Memory B cell (primary cell): Measurements from ENCODE around the gene GCAT.

Source experiments
- ATAC-seq: fragments of 150-1000 bp; cut with Tn5 transposase; 2 replicates; pipeline ENCODE4 v1.10.0; 2021; ENCODE audit warnings: low read depth, mild to moderate bottlenecking, moderate library complexity
- DNase-seq, 2 donors: peaks; one replicate each; pipeline ENCODE4 v3.0.0; 2022; ENCODE audit warnings: low spot score in 2 of 2
- H3K27ac Mint-ChIP-seq: one replicate; pipeline ENCODE4 v1.8.0; 2022; ENCODE audit warnings: mild to moderate bottlenecking, moderate library complexity, mixed read lengths
- H3K27me3 Mint-ChIP-seq: one replicate; pipeline ENCODE4 v1.8.0; 2022; ENCODE audit warnings: mixed read lengths
- H3K36me3 Mint-ChIP-seq: one replicate; pipeline ENCODE4 v1.8.0; 2022; ENCODE audit warnings: mild to moderate bottlenecking, mixed read lengths
- H3K4me1 Mint-ChIP-seq: one replicate; pipeline ENCODE4 v1.8.0; 2022; ENCODE audit warnings: mixed read lengths
- H3K4me3 Mint-ChIP-seq: one replicate; pipeline ENCODE4 v1.8.0; 2022; ENCODE audit warnings: mild to moderate bottlenecking, moderate library complexity, mixed read lengths
- H3K9me3 Mint-ChIP-seq: one replicate; pipeline ENCODE4 v1.8.0; 2022; ENCODE audit warnings: mixed read lengths

The GCAT gene

DNA sequence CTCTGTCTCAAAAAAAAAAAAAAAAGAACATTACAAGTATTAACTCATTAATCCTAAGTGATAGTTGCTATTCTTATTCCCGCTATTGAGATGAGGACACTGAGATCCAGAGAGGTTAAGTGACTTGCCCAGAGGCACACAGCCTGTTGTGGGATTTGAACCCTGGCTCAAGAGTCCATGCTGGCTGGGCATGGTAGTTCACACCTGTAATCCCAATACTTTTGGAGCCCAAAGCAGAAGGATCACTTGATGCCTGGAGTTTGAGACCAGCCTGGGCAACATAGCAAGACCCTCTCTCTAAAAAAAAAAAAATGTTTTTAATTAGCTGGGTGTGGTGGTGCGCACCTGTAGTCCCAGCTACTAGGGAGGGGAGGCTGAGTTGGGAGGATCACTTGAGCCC, 4.1 kb downstream of the GCAT start:
- no peak for DNase-seq
- H3K36me3 Mint-ChIP-seq: no peaks in the 10 kb centered on the region
- H3K9me3 Mint-ChIP-seq: no peaks in the 10 kb centered on the region
- no peak overlapping the region for H3K27ac Mint-ChIP-seq
- no peak for ATAC-seq
- no peak overlapping the region for H3K4me3 Mint-ChIP-seq
- H3K4me1 Mint-ChIP-seq: peaks cover 10% of the 10 kb centered on the region
- H3K27me3 Mint-ChIP-seq: peaks cover 18% of the 10 kb centered on the region

DNA sequence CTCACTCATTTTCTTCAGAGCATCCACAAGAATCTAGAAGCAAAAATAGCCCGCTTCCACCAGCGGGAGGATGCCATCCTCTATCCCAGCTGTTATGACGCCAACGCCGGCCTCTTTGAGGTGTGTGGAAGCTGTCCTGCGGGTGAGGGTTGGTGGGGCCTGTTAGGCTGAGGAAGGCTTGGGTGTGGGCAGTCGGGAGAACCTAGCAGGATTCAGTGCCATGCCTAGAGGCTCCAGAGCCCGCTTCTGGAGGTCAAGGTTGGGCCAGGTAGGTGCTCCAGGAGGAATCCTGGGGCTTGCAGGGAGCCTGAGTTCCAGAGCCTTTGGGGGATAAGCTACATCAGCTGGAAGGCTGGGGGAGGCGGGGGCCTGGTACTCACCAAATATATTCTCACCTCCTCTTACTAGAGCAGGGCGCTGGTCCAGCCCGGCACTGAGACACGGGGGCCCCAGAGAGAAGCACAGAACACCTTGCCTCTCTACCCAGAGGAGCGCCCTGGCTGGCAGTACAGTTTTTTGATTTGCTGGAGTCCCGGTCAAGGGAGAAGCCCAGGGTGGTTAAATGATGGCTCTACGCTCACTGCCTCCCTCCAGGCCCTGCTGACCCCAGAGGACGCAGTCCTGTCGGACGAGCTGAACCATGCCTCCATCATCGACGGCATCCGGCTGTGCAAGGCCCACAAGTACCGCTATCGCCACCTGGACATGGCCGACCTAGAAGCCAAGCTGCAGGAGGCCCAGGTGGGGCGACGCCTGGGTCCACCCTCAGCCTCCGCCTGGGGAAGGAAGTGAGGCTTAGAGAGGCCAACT, 5.3 kb downstream of the GCAT start:
- H3K27me3 Mint-ChIP-seq: peaks cover 18% of the 10 kb centered on the region
- ATAC-seq (no peak), DNase-seq (no peak)
- H3K9me3 Mint-ChIP-seq: no peaks in the 10 kb centered on the region
- H3K36me3 Mint-ChIP-seq: no peaks in the 10 kb centered on the region
- H3K27ac Mint-ChIP-seq: no peak overlapping the region
- no peak overlapping the region for H3K4me3 Mint-ChIP-seq
- peaks cover 13% of the 10 kb centered on the region for H3K4me1 Mint-ChIP-seq

DNA sequence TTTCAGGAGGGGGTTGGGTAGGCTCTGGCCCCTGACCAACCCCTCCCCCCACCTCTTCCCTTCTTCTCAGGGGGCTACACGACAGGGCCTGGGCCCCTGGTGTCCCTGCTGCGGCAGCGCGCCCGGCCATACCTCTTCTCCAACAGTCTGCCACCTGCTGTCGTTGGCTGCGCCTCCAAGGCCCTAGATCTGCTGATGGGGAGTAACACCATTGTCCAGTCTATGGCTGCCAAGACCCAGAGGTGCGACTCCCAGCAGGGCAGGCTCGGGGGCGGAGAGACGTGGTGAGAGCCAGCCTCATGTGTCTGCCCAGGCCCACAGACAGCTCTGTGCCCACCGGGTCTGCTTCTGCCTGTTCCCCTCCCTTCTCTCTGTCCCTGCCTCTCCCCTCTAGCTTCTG, 7.9 kb downstream of the GCAT start:
- no peak for ATAC-seq
- Mint-ChIP-seq H3K9me3 (no peaks in the 10 kb centered on the region), H3K4me3 (no peak overlapping the region), H3K4me1 (peaks cover 13% of the 10 kb centered on the region), H3K27ac (no peak overlapping the region), H3K36me3 (no peaks in the 10 kb centered on the region), H3K27me3 (peaks cover 12% of the 10 kb centered on the region)
- DNase-seq: no peak

DNA sequence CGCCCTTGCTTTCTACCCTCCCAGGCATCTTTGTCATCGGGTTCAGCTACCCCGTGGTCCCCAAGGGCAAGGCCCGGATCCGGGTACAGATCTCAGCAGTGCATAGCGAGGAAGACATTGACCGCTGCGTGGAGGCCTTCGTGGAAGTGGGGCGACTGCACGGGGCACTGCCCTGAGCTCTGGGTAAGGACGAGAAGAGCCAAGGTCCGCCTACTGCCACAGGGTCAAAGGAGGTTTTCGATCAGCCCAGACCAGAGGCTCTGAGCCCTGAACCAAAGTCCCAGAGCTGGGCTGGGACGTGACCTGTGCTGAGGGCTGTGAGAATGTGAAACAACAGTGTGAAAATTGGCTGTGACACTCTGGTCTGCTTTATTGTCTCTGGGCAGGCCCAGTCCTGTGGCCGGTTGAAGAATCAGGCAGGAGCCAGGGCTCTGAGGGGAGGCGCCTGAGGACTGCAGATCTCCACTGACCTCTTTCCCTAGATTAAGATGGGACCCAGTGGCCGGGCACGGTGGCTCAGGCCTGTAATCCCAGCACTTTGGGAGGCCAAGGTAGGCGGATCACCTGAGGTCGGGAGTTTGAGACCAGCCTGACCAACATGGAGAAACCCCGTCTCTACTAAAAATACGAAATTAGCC, 8.9 kb downstream of the GCAT start:
- Mint-ChIP-seq H3K9me3 (no peaks in the 10 kb centered on the region), H3K36me3 (no peaks in the 10 kb centered on the region), H3K27me3 (peaks cover 12% of the 10 kb centered on the region), H3K4me1 (peaks cover 13% of the 10 kb centered on the region), H3K27ac (no peak overlapping the region), H3K4me3 (no peak overlapping the region)
- DNase-seq: no peak
- no peak for ATAC-seq

DNA sequence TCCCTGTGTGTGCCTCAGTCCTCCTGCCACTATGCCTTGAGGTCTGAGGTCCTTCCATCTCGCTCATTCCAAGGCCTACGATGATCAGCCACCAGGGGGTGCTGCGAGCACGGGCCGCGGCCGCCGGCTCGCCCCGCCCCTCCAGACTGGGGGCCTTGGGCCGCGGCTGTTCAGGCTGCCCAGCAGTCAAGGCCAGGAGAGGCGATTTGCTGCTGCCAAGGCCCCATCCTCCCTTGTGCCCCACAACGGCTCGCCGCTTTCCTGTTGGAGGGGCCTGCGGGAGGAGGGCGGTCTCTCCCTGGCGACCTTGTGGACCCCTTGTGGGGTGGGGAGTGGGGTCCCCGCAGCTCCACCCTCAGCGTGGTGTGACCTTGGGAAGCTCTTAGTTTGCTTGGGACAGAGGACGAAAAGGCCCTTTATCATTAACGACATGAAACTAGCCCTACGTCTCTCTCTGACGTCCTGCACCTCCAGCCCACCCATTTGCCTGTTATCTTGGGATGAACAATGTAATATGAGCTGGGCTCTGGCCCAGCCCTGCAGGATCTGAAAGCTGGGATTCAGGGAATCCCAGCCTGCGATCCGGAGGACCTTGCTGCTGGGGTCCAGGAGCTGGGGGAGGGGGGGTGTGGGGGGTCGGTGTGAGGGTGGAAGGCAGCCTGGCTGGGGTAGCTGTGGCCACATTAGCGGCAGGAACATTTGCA, 10.1 kb downstream of the GCAT start:
- Mint-ChIP-seq H3K4me3 (peak overlapping the region; percentile 51), H3K4me1 (peaks cover 13% of the 10 kb centered on the region), H3K27me3 (peaks cover 14% of the 10 kb centered on the region), H3K36me3 (no peaks in the 10 kb centered on the region), H3K27ac (no peak overlapping the region), H3K9me3 (no peaks in the 10 kb centered on the region)
- DNase-seq: peak; percentile 85 to 93
- ATAC-seq: peak; percentile 83

DNA sequence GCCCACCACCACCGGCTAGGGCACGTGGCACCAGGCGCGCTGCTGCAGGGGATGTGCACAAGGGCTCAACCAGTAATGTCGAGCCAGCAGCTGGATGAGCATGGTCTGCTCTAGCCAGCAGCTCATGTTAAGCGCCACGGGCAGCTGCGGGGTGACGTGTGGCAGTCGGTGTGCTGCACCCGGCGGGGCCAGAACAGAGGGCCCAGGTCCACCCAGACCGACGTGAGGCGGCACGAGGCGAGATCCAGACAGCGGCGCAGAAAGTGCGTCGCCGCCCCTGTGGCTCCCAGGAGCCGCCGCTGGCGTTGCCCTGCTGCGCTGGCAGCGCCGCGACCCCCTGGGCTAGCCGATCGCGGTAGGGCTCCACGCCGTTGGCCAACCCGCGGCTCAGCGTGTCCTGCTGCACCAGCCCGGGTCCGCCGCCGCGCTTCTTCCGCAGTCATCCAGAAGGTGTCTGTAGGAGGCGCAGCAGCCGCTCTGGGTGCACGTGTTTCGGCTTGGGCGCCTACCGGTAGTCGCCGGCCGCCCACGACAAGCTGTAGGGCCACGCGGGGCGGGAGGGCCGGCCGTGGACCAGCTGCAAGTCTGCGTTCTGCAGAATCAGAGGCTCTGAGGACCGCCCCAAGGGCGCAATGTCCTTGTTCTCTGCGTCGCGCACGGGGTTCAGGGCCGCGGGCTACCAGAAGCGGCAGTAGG, 10.8 kb downstream of the GCAT start:
- no peaks in the 10 kb centered on the region for H3K9me3 Mint-ChIP-seq
- ATAC-seq (peak; percentile 78), DNase-seq (peak; percentile 50 to 65)
- no peak overlapping the region for H3K27ac Mint-ChIP-seq
- peak overlapping the region; percentile 66 for H3K4me3 Mint-ChIP-seq
- H3K36me3 Mint-ChIP-seq: no peaks in the 10 kb centered on the region
- H3K4me1 Mint-ChIP-seq: peaks cover 13% of the 10 kb centered on the region
- H3K27me3 Mint-ChIP-seq: peaks cover 18% of the 10 kb centered on the region

DNA sequence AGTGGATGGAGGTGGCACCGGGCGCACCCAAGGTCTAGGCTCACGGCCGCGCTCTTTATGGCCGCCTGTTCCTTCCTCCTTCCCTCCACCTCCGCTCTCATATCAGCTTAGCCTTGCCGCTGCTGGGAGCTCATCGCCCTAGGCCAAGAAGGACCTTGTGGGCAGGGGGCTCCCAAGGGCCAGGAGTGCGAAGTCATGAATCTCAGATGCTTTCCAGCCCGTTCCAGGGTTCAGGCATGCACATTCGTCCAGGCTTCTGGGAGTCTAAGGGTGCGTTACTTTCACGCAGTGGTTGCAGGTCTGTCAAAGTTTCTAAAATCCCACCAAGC, 11.3 kb downstream of the GCAT start:
- no peaks in the 10 kb centered on the region for H3K36me3 Mint-ChIP-seq
- ATAC-seq (no peak), DNase-seq (no peak)
- H3K9me3 Mint-ChIP-seq: no peaks in the 10 kb centered on the region
- peaks cover 19% of the 10 kb centered on the region for H3K27me3 Mint-ChIP-seq
- H3K4me1 Mint-ChIP-seq: peaks cover 13% of the 10 kb centered on the region
- peak overlapping the region; percentile 66 for H3K4me3 Mint-ChIP-seq
- H3K27ac Mint-ChIP-seq: no peak overlapping the region

DNA sequence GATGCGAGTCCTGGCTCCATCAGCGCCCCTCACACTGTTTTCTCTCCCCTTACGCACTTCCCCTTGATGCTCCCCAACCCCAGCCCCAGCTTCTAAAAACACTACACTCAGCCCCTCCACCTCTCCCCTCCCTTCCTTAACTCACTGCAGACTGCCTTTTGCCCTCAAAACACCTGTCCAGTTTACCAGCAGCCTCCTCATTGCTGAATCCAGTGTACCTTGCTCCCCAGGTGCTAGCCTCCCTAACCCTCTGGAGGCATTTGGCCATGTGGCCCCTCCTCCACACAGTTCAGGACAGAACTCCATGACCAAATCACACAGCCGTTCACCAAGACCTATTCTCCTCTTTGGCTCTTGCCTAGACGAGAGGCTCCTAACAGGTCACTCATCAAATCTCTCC, 12.6 kb downstream of the GCAT start:
- Mint-ChIP-seq H3K4me3 (peak overlapping the region; percentile 9), H3K36me3 (no peaks in the 10 kb centered on the region), H3K9me3 (no peaks in the 10 kb centered on the region), H3K4me1 (peaks cover 15% of the 10 kb centered on the region), H3K27me3 (peaks cover 19% of the 10 kb centered on the region), H3K27ac (no peak overlapping the region)
- no peak for ATAC-seq
- DNase-seq: no peak

DNA sequence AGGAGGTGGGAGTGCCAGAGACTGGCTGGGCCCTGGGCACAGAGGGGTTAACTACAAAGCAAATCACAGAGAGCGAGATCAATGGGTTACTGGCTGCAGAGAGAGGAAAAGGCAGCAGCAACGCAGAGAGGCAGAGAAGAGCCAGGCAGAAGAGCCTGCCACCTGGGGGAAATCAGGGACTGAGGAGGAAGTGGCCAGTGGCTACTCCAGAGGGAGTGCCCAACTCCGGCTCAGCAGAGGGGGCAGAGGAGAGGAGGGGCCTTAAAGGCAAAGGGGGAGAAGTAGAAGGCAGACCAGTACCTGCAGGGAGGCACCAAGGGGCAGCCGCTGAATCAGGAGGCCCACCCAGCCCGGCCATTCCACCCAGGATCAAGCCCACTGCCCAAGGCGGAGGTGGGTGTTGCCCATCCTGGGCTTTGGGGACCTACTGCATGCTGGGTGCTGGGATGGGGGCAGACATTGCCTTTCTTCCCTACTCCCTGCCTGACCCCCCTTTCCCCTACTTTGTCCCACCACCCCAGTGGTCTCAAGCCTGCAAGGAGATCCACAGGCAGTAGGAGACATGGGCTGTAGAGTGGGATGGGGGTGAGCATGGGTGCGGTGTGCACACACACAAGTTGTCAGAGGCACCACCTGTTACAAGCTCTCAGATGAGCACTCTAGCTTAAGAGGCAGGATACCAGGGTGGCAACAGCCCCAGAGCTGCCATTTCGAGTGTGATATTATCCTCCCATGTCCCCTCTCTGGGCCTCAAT, 14.5 kb downstream of the GCAT start:
- H3K36me3 Mint-ChIP-seq: no peaks in the 10 kb centered on the region
- no peak for DNase-seq
- H3K27ac Mint-ChIP-seq: no peak overlapping the region
- ATAC-seq: no peak
- peaks cover 16% of the 10 kb centered on the region for H3K27me3 Mint-ChIP-seq
- H3K4me3 Mint-ChIP-seq: no peak overlapping the region
- peaks cover 11% of the 10 kb centered on the region for H3K4me1 Mint-ChIP-seq
- no peaks in the 10 kb centered on the region for H3K9me3 Mint-ChIP-seq

DNA sequence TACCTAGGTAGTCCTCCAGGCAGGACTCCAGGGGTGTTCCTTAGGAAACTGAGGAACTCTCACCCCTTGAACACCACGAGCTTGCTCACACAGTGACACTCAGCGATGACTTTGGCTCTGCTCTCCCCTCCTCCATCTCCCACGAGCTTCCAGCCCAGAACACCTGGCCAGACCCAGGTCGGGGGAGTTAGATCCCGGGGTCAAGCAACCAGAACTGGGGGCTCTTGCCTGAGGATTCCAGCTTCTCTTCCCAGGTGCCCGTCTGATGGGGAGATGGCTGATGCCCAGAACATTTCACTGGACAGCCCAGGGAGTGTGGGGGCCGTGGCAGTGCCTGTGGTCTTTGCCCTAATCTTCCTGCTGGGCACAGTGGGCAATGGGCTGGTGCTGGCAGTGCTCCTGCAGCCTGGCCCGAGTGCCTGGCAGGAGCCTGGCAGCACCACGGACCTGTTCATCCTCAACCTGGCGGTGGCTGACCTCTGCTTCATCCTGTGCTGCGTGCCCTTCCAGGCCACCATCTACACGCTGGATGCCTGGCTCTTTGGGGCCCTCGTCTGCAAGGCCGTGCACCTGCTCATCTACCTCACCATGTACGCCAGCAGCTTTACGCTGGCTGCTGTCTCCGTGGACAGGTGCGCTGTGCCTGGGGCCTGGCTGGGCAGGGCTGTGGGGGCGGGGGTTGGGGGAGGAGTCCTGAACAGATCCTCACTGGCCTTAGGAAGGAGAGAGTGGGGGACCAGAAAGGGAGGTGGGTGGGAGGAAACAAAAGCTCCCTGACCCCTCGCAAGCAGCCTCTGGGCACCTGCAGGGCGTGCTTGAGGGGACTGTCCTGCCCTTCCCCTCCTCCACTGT, 15.6 kb downstream of the GCAT start, which contains the start of gene GALR3:
GALR3 (plus strand) TSS at position 249 of the 852 bp plus-strand sequence; CDS start at position 274, 25 bp downstream.
- H3K27me3 Mint-ChIP-seq: peaks cover 16% of the 10 kb centered on the region
- H3K27ac Mint-ChIP-seq: no peak within 1 kb of the TSS
- ATAC-seq (no peak), DNase-seq (no peak)
- no peak within 1 kb of the TSS for H3K4me3 Mint-ChIP-seq
- H3K9me3 Mint-ChIP-seq: no peaks in the 10 kb centered on the region
- H3K36me3 Mint-ChIP-seq: peaks cover 3% of the 10 kb centered on the region
- peaks cover 8% of the 10 kb centered on the region for H3K4me1 Mint-ChIP-seq

DNA sequence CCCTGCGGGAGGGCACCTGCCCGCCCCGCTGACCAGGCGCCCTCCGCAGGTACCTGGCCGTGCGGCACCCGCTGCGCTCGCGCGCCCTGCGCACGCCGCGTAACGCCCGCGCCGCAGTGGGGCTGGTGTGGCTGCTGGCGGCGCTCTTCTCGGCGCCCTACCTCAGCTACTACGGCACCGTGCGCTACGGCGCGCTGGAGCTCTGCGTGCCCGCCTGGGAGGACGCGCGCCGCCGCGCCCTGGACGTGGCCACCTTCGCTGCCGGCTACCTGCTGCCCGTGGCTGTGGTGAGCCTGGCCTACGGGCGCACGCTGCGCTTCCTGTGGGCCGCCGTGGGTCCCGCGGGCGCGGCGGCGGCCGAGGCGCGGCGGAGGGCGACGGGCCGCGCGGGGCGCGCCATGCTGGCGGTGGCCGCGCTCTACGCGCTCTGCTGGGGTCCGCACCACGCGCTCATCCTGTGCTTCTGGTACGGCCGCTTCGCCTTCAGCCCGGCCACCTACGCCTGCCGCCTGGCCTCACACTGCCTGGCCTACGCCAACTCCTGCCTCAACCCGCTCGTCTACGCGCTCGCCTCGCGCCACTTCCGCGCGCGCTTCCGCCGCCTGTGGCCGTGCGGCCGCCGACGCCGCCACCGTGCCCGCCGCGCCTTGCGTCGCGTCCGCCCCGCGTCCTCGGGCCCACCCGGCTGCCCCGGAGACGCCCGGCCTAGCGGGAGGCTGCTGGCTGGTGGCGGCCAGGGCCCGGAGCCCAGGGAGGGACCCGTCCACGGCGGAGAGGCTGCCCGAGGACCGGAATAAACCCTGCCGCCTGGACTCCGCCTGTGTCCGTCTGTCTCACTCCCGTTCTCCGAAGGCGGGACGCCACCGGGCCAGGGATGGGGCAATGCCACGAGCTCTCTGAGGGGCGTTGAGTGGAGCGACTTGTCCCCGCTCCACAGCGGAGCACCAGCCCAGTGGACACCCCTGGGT, 17.2 kb downstream of the GCAT start:
- H3K4me3 Mint-ChIP-seq: peak overlapping the region; percentile 65
- no peaks in the 10 kb centered on the region for H3K9me3 Mint-ChIP-seq
- H3K27me3 Mint-ChIP-seq: peaks cover 16% of the 10 kb centered on the region
- no peak overlapping the region for H3K27ac Mint-ChIP-seq
- ATAC-seq (peak; percentile 53), DNase-seq (no peak)
- H3K36me3 Mint-ChIP-seq: peaks cover 6% of the 10 kb centered on the region
- H3K4me1 Mint-ChIP-seq: peaks cover 2% of the 10 kb centered on the region

DNA sequence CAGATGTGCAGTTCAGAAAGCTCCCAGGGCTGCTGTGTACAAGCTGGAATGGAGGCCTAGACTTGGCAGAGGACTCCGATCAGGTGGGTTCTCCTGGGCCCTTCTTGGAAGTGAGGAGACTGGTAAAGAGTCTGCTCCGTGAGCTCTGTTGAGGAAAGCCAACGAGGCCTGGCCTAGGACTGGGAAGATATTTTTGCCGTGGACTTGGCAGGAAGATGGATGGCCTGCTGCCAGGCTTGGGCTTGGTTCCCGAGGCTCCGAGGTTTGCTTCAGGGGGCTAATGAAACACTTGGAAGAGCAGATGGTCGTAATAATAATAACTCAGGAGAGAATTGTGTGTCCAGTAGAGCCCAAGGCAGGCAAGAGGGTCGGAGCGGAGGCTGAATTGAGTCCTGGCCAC, 19.3 kb downstream of the GCAT start:
- Mint-ChIP-seq H3K36me3 (peaks cover 16% of the 10 kb centered on the region), H3K27ac (no peak overlapping the region)

More for the DNA sequence above, 19.3 kb downstream of the GCAT start:
- ATAC-seq (no peak), DNase-seq (no peak)
- peaks cover 2% of the 10 kb centered on the region for H3K4me1 Mint-ChIP-seq
- H3K9me3 Mint-ChIP-seq: no peaks in the 10 kb centered on the region
- no peak overlapping the region for H3K4me3 Mint-ChIP-seq
- H3K27me3 Mint-ChIP-seq: peaks cover 11% of the 10 kb centered on the region
